GM19324 (cell line): ENCODE results near the gene LSM14B.

Experiments used
- ATAC-seq: cut with Tn5 transposase; IDR thresholded peaks from one replicate; pipeline ENCODE4 v1.9.1; 2021; ENCODE audit warnings: mild to moderate bottlenecking, moderate library complexity; ENCODE audit not compliant: unreplicated experiment, low FRiP score

LSM14B gene

GRCh38 chr20:62131560-62132320 lies 9.5 kb downstream of the LSM14B start:
- no peak for ATAC-seq

- ATAC-seq, result no peak
Observed at GRCh38 chr20:62132421-62132820, 10.1 kb downstream of the LSM14B start.

GRCh38 chr20:62133051-62133845 lies 11.0 kb downstream of the LSM14B start:
- ATAC-seq, result no peak

- no peak for ATAC-seq
Observed at GRCh38 chr20:62133864-62134263, 11.6 kb downstream of the LSM14B start.

- no peak for ATAC-seq
Observed at GRCh38 chr20:62134735-62135231, 12.5 kb downstream of the LSM14B start.

- no peak for ATAC-seq
Observed at GRCh38 chr20:62135573-62136266, 13.4 kb downstream of the LSM14B start.

- ATAC-seq, result no peak
Observed at GRCh38 chr20:62136283-62137091, 14.2 kb downstream of the LSM14B start.

GRCh38 chr20:62137092-62137384 lies 14.8 kb downstream of the LSM14B start:
- no peak for ATAC-seq

GRCh38 chr20:62137478-62138203 lies 15.4 kb downstream of the LSM14B start:
- no peak for ATAC-seq

- no peak for ATAC-seq
Observed at GRCh38 chr20:62138204-62138543, 15.9 kb downstream of the LSM14B start.

GRCh38 chr20:62138912-62139311 lies 16.6 kb downstream of the LSM14B start:
- ATAC-seq, result no peak

GRCh38 chr20:62139636-62140035 lies 17.4 kb downstream of the LSM14B start:
- ATAC-seq, result no peak

GRCh38 chr20:62141043-62141396 lies 18.7 kb downstream of the LSM14B start:
- ATAC-seq, result no peak

GRCh38 chr20:62141397-62142251 lies 19.3 kb downstream of the LSM14B start:
- ATAC-seq, result no peak

GRCh38 chr20:62142252-62143080 lies 20.2 kb downstream of the LSM14B start:
- ATAC-seq, result peak; percentile 32

- peak; percentile 84 for ATAC-seq
Observed at GRCh38 chr20:62143081-62143956, 21.0 kb downstream of the LSM14B start, which contains the start of the genes PSMA7 and SS18L1. Gene PSMA7 (minus strand): TSS chr20:62143394. CDS start chr20:62143303, 91 bp downstream. Gene SS18L1 (plus strand): TSS chr20:62143769. CDS start chr20:62143821, 52 bp downstream.
